Stimulated activated CD4-positive, alpha-beta T cell treated with anti-CD3 and anti-CD28 coated beads, Interleukin-2, amount 100 ng/mL, for 48 hours (primary cell): ENCODE measurements around the gene CBX8.

Experiments
- DNase-seq, 2 donors: peaks; one replicate each; pipeline ENCODE4 v3.0.0-alpha.2; 2020

CBX8 gene

GRCh38 chr17:79803421-79803996 is 6.6 kb upstream of the CBX8 start:
- DNase-seq, result no peak

GRCh38 chr17:79802736-79803420 is 6.0 kb upstream of the CBX8 start:
- DNase-seq, result no peak

GRCh38 chr17:79802039-79802735 is 5.3 kb upstream of the CBX8 start:
- no peak for DNase-seq

GRCh38 chr17:79801156-79802038 is 4.5 kb upstream of the CBX8 start:
- DNase-seq, result no peak

- peak in 1 of 2 donors; percentile 51 for DNase-seq
Observed at GRCh38 chr17:79800325-79801155, 3.7 kb upstream of the CBX8 start.

- no peak for DNase-seq
Observed at GRCh38 chr17:79799538-79800324, 2.9 kb upstream of the CBX8 start.

- no peak for DNase-seq
Observed at GRCh38 chr17:79799174-79799537, 2.3 kb upstream of the CBX8 start.

- DNase-seq, result no peak
Observed at GRCh38 chr17:79798299-79799173, 1.7 kb upstream of the CBX8 start.

- no peak for DNase-seq
Observed at GRCh38 chr17:79797492-79798298, 818 bp upstream of the CBX8 start.

GRCh38 chr17:79796444-79796762 is 474 bp downstream of the CBX8 start:
- DNase-seq, result no peak

GRCh38 chr17:79795795-79796443 is 958 bp downstream of the CBX8 start:
- DNase-seq, result no peak

- DNase-seq, result no peak
Observed at GRCh38 chr17:79794659-79795511, 2.0 kb downstream of the CBX8 start.

- no peak for DNase-seq
Observed at GRCh38 chr17:79793924-79794304, 3.0 kb downstream of the CBX8 start.

- no peak for DNase-seq
Observed at GRCh38 chr17:79792984-79793923, 3.6 kb downstream of the CBX8 start.

- no peak for DNase-seq
Observed at GRCh38 chr17:79792341-79792871, 4.5 kb downstream of the CBX8 start.

GRCh38 chr17:79791735-79792161 is 5.1 kb downstream of the CBX8 start:
- DNase-seq, result no peak
